Pancreas (tissue), 10 donors: Measurements from ENCODE around the gene CDH18. TPM values are rescaled to one million over a fixed set of nuclear protein-coding genes. Genes with fewer than 3 reads are reported as not detected.

Experiments
- ATAC-seq, 4 donors: fragments of 200-7000 bp; cut with Tn5 transposase; one replicate each; pipeline versions ENCODE4 v1.8.0 to v1.9.1; 2020; ENCODE audit warnings: mild to moderate bottlenecking in 4 of 4, moderate library complexity in 4 of 4
- DNase-seq, 6 donors: peaks; one replicate each; pipeline ENCODE4 v3.0.0-alpha.2; 2020
- FAIRE-seq: peaks from 2 replicates; lab custom pipeline; 2012; peaks lifted over from hg19 to GRCh38; lab: Jason Lieb, UNC
- H3K27ac ChIP-seq, 4 donors: fragments of 200-600 bp; sonication (generic); 1 replicate in 3 of 4; 2 replicates in 1 of 4; pipeline versions ENCODE4 v1.5.0 to v1.8.0; 2020
- H3K27me3 ChIP-seq, 4 donors: fragments of 200-600 bp; one replicate each; pipeline ENCODE4 v1.8.0; 2021
- H3K36me3 ChIP-seq, 3 donors: fragments of 200-600 bp; sonication (generic) in 1 of 3; one replicate each; pipeline versions ENCODE4 v1.5.0 to v1.8.0; 2020 to 2021
- H3K4me1 ChIP-seq, 3 donors: fragments of 200-600 bp; one replicate each; pipeline ENCODE4 v1.8.0; 2021
- H3K4me3 ChIP-seq, 4 donors: fragments of 200-600 bp; sonication (generic) in 2 of 4; one replicate each; pipeline versions ENCODE4 v1.5.0 to v1.8.0; 2020 to 2021
- H3K9me3 ChIP-seq, 4 donors: fragments of 200-600 bp; one replicate each; pipeline ENCODE4 v1.8.0; 2021
- CTCF ChIP-seq, 4 donors: fragments of 200-600 bp; sonication (generic) in 3 of 4; IDR thresholded peaks; one replicate each; pipeline versions ENCODE4 v1.5.0 to v1.8.0; 2021; ENCODE audit warnings: antibody characterized with exemption in 4 of 4
- WGBS, 2 donors: extraction: QIAGEN DNeasy Blood & Tissue Kit; methylation state at CpG; one replicate each; pipeline ENCODE4 v1.1.7; 2013; 5-methylcytosine and 5-hydroxymethylcytosine counted together
- intact Hi-C, 3 donors: fragments of 100-400 bp; cut with DNase I; formaldehyde crosslinking; loops; one replicate each; pipeline versions ENCODE4 v1.11.1 to v1.14.2; 2022
- polyA plus RNA-seq, 2 donors: library from polyadenylated mRNA; stranded (reverse); fragments of 200-250 nt; gene quantifications; one replicate each; pipeline ENCODE4 v1.2.3, GENCODE V29; 2013
- total RNA-seq, 6 donors: library from RNA; stranded (reverse); fragmentation: NEBNext Ultra II Directional in 4 of 6; extraction: Animal tissue kit (Norgen Biotek cat#: 25700) in 4 of 6; gene quantifications; one replicate each; pipeline versions ENCODE4 v1.2.1 to v1.2.4, GENCODE V29; 2021 to 2023
- donor health status: healthy with polysubstance abuse.
- donor health status: DM: no; HTN: no; CAD: no; lungs with moderate emphysema.
- donor health status: DM: no; HTN: no; CAD: no.
- donor health status: control.
- donor health status: control.
- donor health status: Bipolar disorder and iron deficiency.
- donor health status: DM: yes; HTN: yes; CAD: no.
- donor health status: DM: no; HTN: no; CAD: no.
- donor health status: DM: no; HTN: no; CAD: no.
- donor health status: DM: yes; HTN: yes; CAD: no.

The CDH18 gene
- total and polyA plus RNA-seq, 8 donors, result 0.09 to 0.80 (median 0.27) TPM

GRCh38 chr5:19492861-19493260, 495.1 kb downstream of the CDH18 start:
- Histone ChIP-seq H3K4me1 (no peaks in the 10 kb centered on the region), H3K27me3 (no peaks in the 10 kb centered on the region), H3K4me3 (no peak overlapping the region), H3K36me3 (no peaks in the 10 kb centered on the region), H3K9me3 (no peaks in the 10 kb centered on the region), H3K27ac (no peak overlapping the region)
- ATAC-seq (no peak), DNase-seq (no peak), FAIRE-seq (no peak)
- intact Hi-C loops, result no loop called here
- no peak for TF ChIP-seq CTCF (IDR thresholded peaks at IDR 0.05)
- 84 to 93% methylated on average over 1 of the region's 1 CpG for WGBS, 2 donors

- no peak overlapping the region for H3K4me3 ChIP-seq
- no peaks in the 10 kb centered on the region for H3K36me3 ChIP-seq
- intact Hi-C loops, result no loop called here
- ATAC-seq (no peak), FAIRE-seq (no peak), DNase-seq (no peak)
- no peak overlapping the region for H3K27ac ChIP-seq
- H3K27me3 ChIP-seq, result no peaks in the 10 kb centered on the region
- TF ChIP-seq CTCF (IDR thresholded peaks at IDR 0.05), result no peak
- no peaks in the 10 kb centered on the region for H3K4me1 ChIP-seq
- no peaks in the 10 kb centered on the region for H3K9me3 ChIP-seq
- 79 to 85% methylated on average over 3 of the region's 3 CpGs for WGBS, 2 donors
Observed at GRCh38 chr5:19488786-19489185, 499.2 kb downstream of the CDH18 start.

- DNase-seq (no peak), ATAC-seq (no peak), FAIRE-seq (no peak)
- H3K9me3 ChIP-seq, result no peaks in the 10 kb centered on the region
- no peaks in the 10 kb centered on the region for H3K36me3 ChIP-seq
- H3K4me3 ChIP-seq, result no peak overlapping the region
- intact Hi-C loops, result no loop called here
- H3K4me1 ChIP-seq, result no peaks in the 10 kb centered on the region
- no peak overlapping the region for H3K27ac ChIP-seq
- TF ChIP-seq CTCF (IDR thresholded peaks at IDR 0.05), result no peak
- no peaks in the 10 kb centered on the region for H3K27me3 ChIP-seq
Observed at GRCh38 chr5:19487480-19487879, 500.5 kb downstream of the CDH18 start.

- FAIRE-seq (no peak), DNase-seq (no peak), ATAC-seq (no peak)
- H3K27me3 ChIP-seq, result no peaks in the 10 kb centered on the region
- H3K27ac ChIP-seq, result no peak overlapping the region
- no peak for TF ChIP-seq CTCF (IDR thresholded peaks at IDR 0.05)
- no peak overlapping the region for H3K4me3 ChIP-seq
- H3K9me3 ChIP-seq, result no peaks in the 10 kb centered on the region
- H3K4me1 ChIP-seq, result no peaks in the 10 kb centered on the region
- intact Hi-C loops, result no loop called here
- H3K36me3 ChIP-seq, result no peaks in the 10 kb centered on the region
- WGBS, 2 donors, result 79 to 84% methylated on average over 5 of the region's 5 CpGs
Observed at GRCh38 chr5:19479562-19479961, 508.4 kb downstream of the CDH18 start.

GRCh38 chr5:19462019-19462418, 526.0 kb downstream of the CDH18 start:
- FAIRE-seq (no peak), DNase-seq (no peak), ATAC-seq (no peak)
- no peak overlapping the region for H3K27ac ChIP-seq
- H3K27me3 ChIP-seq, result no peaks in the 10 kb centered on the region
- no peak overlapping the region for H3K4me3 ChIP-seq
- TF ChIP-seq CTCF (IDR thresholded peaks at IDR 0.05), result no peak
- no peaks in the 10 kb centered on the region for H3K9me3 ChIP-seq
- no peaks in the 10 kb centered on the region for H3K4me1 ChIP-seq
- no peaks in the 10 kb centered on the region for H3K36me3 ChIP-seq
- 35 to 42% methylated on average over 1 of the region's 1 CpG for WGBS, 2 donors
- intact Hi-C loops, result no loop called here
